GM06990 (cell line): Measurements from ENCODE around the gene UBE2O.

Experiments used
- DNase-seq: peaks from one replicate; pipeline ENCODE4 v3.0.0-alpha.2; 2011; ENCODE audit not compliant: insufficient read length; ENCODE audit errors: extremely low read depth
- H3K27me3 ChIP-seq: replicated peaks from 2 replicates; pipeline ENCODE4 v1.6.0; 2011; ENCODE audit warnings: low read length; ENCODE audit not compliant: control insufficient read depth, insufficient read depth
- H3K36me3 ChIP-seq: 2 replicates; pipeline ENCODE4 v1.5.1; 2011; ENCODE audit warnings: low read length; ENCODE audit not compliant: control insufficient read depth, insufficient read depth
- H3K4me3 ChIP-seq: replicated peaks from 2 replicates; pipeline ENCODE4 v1.5.1; 2011; ENCODE audit warnings: low read depth, mild to moderate bottlenecking, control low read depth, low read length
- CTCF ChIP-seq: IDR thresholded peaks from 2 replicates; pipeline ENCODE4 v1.5.1; 2011; ENCODE audit warnings: low read length, control low read depth, mild to moderate bottlenecking, inconsistent platforms; ENCODE audit not compliant: insufficient read depth, poor library complexity, severe bottlenecking

Gene UBE2O

GRCh38 chr17:76416899-76417298 lies 36.1 kb downstream of the UBE2O start:
- Histone ChIP-seq H3K4me3 (no peak overlapping the region), H3K27me3 (no peaks in the 10 kb centered on the region), H3K36me3 (peaks cover 5% of the 10 kb centered on the region)
- no peak for TF ChIP-seq CTCF
- no peak for DNase-seq

- DNase-seq: no peak
Measured at GRCh38 chr17:76416457-76416856, 36.5 kb downstream of the UBE2O start.

GRCh38 chr17:76415786-76416185 lies 37.2 kb downstream of the UBE2O start:
- H3K4me3 ChIP-seq: no peak overlapping the region

More at GRCh38 chr17:76416457-76416856, 36.5 kb downstream of the UBE2O start:
- no peak for TF ChIP-seq CTCF
- Histone ChIP-seq H3K4me3 (no peak overlapping the region), H3K27me3 (no peaks in the 10 kb centered on the region), H3K36me3 (peaks cover 5% of the 10 kb centered on the region)

GRCh38 chr17:76414334-76415295 lies 38.3 kb downstream of the UBE2O start:
- TF ChIP-seq CTCF: no peak
- Histone ChIP-seq H3K27me3 (no peaks in the 10 kb centered on the region), H3K4me3 (no peak overlapping the region), H3K36me3 (peaks cover 7% of the 10 kb centered on the region)
- DNase-seq: no peak

More at GRCh38 chr17:76415786-76416185, 37.2 kb downstream of the UBE2O start:
- H3K36me3 ChIP-seq: peaks cover 5% of the 10 kb centered on the region
- no peak for DNase-seq
- no peak for TF ChIP-seq CTCF
- H3K27me3 ChIP-seq: no peaks in the 10 kb centered on the region

GRCh38 chr17:76411247-76411646 lies 41.7 kb downstream of the UBE2O start:
- peaks cover 4% of the 10 kb centered on the region for H3K36me3 ChIP-seq
- TF ChIP-seq CTCF: no peak
- H3K27me3 ChIP-seq: no peaks in the 10 kb centered on the region
- no peak for DNase-seq
- H3K4me3 ChIP-seq: no peak overlapping the region
